Gastrocnemius medialis (tissue), 4 donors: ENCODE data around the gene NDUFS6. TPM values are rescaled to one million over a fixed set of nuclear protein-coding genes. Genes with fewer than 3 reads are reported as not detected.

Source experiments
- ATAC-seq, 2 donors: fragments of 150-250 bp; one replicate each; pipeline ENCODE4 v1.9.1; 2016
- DNase-seq, 2 donors: peaks; one replicate each; pipeline ENCODE4 v3.0.0-alpha.2; 2019
- H3K27ac ChIP-seq, 4 donors: fragments of 200-600 bp; sonication (generic); 1 replicate in 1 of 4; 2 replicates in 3 of 4; pipeline ENCODE4 v1.5.1; 2016 to 2018; ENCODE audit warnings: mild to moderate bottlenecking in 2 of 4, moderate library complexity in 1 of 4
- H3K27me3 ChIP-seq, 3 donors: fragments of 200-600 bp; sonication (generic) in 2 of 3; 1 replicate in 1 of 3; 2 replicates in 2 of 3; pipeline versions ENCODE4 v1.5.1 to v1.6.0; 2016 to 2019; ENCODE audit warnings: mild to moderate bottlenecking in 1 of 3, moderate library complexity in 1 of 3
- H3K36me3 ChIP-seq, 2 donors: fragments of 200-600 bp; sonication (generic) in 1 of 2; one replicate each; pipeline ENCODE4 v1.5.1; 2017 to 2018
- H3K4me1 ChIP-seq, 2 donors: fragments of 200-600 bp; sonication (generic) in 1 of 2; one replicate each; pipeline ENCODE4 v1.5.1; 2016 to 2017; ENCODE audit warnings: mild to moderate bottlenecking in 2 of 2
- H3K4me3 ChIP-seq, 4 donors: fragments of 200-600 bp; sonication (generic) in 3 of 4; 1 replicate in 1 of 4; 2 replicates in 3 of 4; pipeline ENCODE4 v1.5.1; 2016 to 2019; ENCODE audit warnings: mild to moderate bottlenecking in 2 of 4
- H3K9me3 ChIP-seq, 3 donors: fragments of 200-600 bp; sonication (generic) in 2 of 3; 1 replicate in 1 of 3; 2 replicates in 2 of 3; pipeline ENCODE4 v1.5.1; 2016 to 2019
- CTCF ChIP-seq, 5 experiments: fragments of 450-650 bp in 3 of 5; fragments of 200-600 bp in 2 of 5; sonication (generic) in 2 of 5; IDR thresholded peaks in 4 of 5; conservative IDR thresholded peaks in 1 of 5; 1 replicate in 4 of 5; 2 replicates in 1 of 5; pipeline ENCODE4 v1.5.1; 2016 to 2019; ENCODE audit warnings: antibody characterized with exemption in 5 of 5, mild to moderate bottlenecking in 3 of 5, moderate library complexity in 3 of 5
- POLR2A ChIP-seq, 2 donors: fragments of 450-650 bp; IDR thresholded peaks; one replicate each; pipeline ENCODE4 v1.6.1; 2017; ENCODE audit warnings: antibody characterized with exemption in 2 of 2, mild to moderate bottlenecking in 2 of 2, moderate library complexity in 2 of 2
- in situ Hi-C, 4 donors: fragments of 200-750 bp; cut with MboI; loops; one replicate each; pipeline versions ENCODE4 v1.15.0 to v1.8.0; 2017; ENCODE audit warnings: low sequenced_read_pairs in 4 of 4
- intact Hi-C: fragments of 100-400 bp; cut with DNase I; formaldehyde crosslinking; loops from one replicate; pipeline ENCODE4 v1.15.1; 2023; ENCODE audit warnings: low total_unique reads
- total RNA-seq, 4 donors: library from RNA; depleted of rRNA; stranded (reverse); fragments of >200 nt; gene quantifications; one replicate each; pipeline versions ENCODE4 v1.1.0 to v1.2.3, GENCODE V29; 2016

NDUFS6 gene
- total RNA-seq, 4 donors from 2014 or later: 70.8 to 135 (median 106) TPM

- TF ChIP-seq POLR2A (IDR thresholded peaks at IDR 0.05): no peak
- TF ChIP-seq CTCF (IDR thresholded peaks at IDR 0.05 in 4 of 5, conservative IDR thresholded peaks at IDR 0.05 in 1 of 5): no peak
- H3K4me3 ChIP-seq: no peak overlapping the region
- H3K9me3 ChIP-seq: no peaks in the 10 kb centered on the region
- H3K36me3 ChIP-seq: peaks cover 0 to 72% of the 10 kb centered on the region in 2 donors
- peaks cover 21 to 27% of the 10 kb centered on the region in 2 donors for H3K4me1 ChIP-seq
- H3K27ac ChIP-seq: peak overlapping the region in 1 of 4 donors; percentile 14
- DNase-seq (no peak), ATAC-seq (no peak)
- intact Hi-C loops: no loop called here
- in situ Hi-C loops: no loop called here
- H3K27me3 ChIP-seq: no peaks in the 10 kb centered on the region
Measured at GRCh38 chr5:1805326-1805725, 4.1 kb downstream of the NDUFS6 start.

GRCh38 chr5:1805736-1806135, 4.5 kb downstream of the NDUFS6 start:
- Histone ChIP-seq H3K9me3 (no peaks in the 10 kb centered on the region), H3K4me1 (peaks cover 25 to 27% of the 10 kb centered on the region in 2 donors), H3K4me3 (no peak overlapping the region), H3K27ac (no peak overlapping the region), H3K36me3 (peaks cover 0 to 72% of the 10 kb centered on the region in 2 donors), H3K27me3 (no peaks in the 10 kb centered on the region)
- intact Hi-C loops (no loop called here), in situ Hi-C loops (no loop called here)
- no peak for DNase-seq
- ATAC-seq: no peak
- TF ChIP-seq POLR2A (IDR thresholded peaks at IDR 0.05): no peak
- no peak for TF ChIP-seq CTCF (IDR thresholded peaks at IDR 0.05 in 4 of 5, conservative IDR thresholded peaks at IDR 0.05 in 1 of 5)

DNA sequence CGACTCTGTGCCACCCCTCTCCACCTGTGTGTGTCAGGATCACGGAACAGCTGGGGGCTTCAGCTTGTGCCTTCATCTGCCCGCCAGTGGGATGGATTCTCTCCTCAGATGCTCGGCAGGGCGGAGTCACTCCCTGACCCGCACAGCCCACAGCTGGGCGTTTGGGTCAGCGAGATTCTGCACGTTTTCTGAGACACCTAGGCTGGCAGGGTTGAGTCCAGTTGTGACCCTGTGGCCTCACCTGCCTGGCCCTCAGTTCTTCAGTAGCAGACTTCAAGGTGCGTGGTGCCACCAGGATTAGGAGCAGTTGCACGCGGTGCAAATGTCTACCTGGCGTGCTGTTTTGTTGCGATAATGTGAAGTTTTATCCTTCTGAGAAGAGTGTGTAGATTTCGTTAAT, 5.0 kb downstream of the NDUFS6 start:
- no peak overlapping the region for H3K27ac ChIP-seq
- DNase-seq: no peak
- no peaks in the 10 kb centered on the region for H3K9me3 ChIP-seq
- peaks cover 30 to 32% of the 10 kb centered on the region in 2 donors for H3K4me1 ChIP-seq
- in situ Hi-C loops (no loop called here), intact Hi-C loops (no loop called here)
- no peak for TF ChIP-seq POLR2A (IDR thresholded peaks at IDR 0.05)
- TF ChIP-seq CTCF (IDR thresholded peaks at IDR 0.05 in 4 of 5, conservative IDR thresholded peaks at IDR 0.05 in 1 of 5): no peak
- no peak overlapping the region for H3K4me3 ChIP-seq
- ATAC-seq: no peak
- peaks cover 0 to 72% of the 10 kb centered on the region in 2 donors for H3K36me3 ChIP-seq
- H3K27me3 ChIP-seq: no peaks in the 10 kb centered on the region

DNA sequence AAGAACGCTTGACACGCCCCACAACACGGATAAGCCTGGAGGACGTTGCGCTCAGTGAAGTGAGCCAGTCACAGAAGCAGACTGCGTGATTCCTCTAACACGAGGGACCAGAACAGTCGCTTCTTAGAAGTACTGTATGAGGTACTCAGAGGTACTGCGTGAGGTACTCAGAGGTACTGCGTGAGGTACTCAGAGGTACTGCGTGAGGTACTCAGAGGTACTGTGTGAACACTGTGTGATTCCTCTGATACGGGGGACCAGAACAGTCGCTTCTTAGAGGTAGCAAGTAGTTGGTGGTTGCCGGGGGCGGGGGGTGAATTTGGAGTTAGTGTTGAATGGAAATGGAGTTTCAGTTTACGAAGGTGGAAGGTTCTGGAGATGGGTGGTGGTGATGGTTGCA, 5.8 kb downstream of the NDUFS6 start:
- Histone ChIP-seq H3K36me3 (peaks cover 0 to 79% of the 10 kb centered on the region in 2 donors), H3K4me3 (no peak overlapping the region), H3K9me3 (no peaks in the 10 kb centered on the region), H3K4me1 (peaks cover 27 to 35% of the 10 kb centered on the region in 2 donors), H3K27me3 (no peaks in the 10 kb centered on the region), H3K27ac (no peak overlapping the region)
- intact Hi-C loops: no loop called here
- no peak for TF ChIP-seq POLR2A (IDR thresholded peaks at IDR 0.05)
- no peak for TF ChIP-seq CTCF (IDR thresholded peaks at IDR 0.05 in 4 of 5, conservative IDR thresholded peaks at IDR 0.05 in 1 of 5)
- in situ Hi-C loops: no loop called here
- ATAC-seq: no peak
- DNase-seq: no peak
